BJ (cell line): ENCODE measurements around the gene TSPAN7. TPM values are rescaled to one million over a fixed set of nuclear protein-coding genes. Genes with fewer than 3 reads are reported as not detected.

Experiments
- CTCF ChIA-PET: fragments of 350-600 bp; formaldehyde crosslinking; extraction: SDS; loops from one replicate; lab custom pipeline; 2021; ENCODE audit warnings: antibody characterized with exemption, inconsistent platforms; lab: Yijun Ruan, JAX
- POLR2A ChIA-PET: fragments of 300-600 bp; sonication (Branson Sonifier 250); formaldehyde crosslinking; extraction: SDS; loops from one replicate; lab custom pipeline; 2021; ENCODE audit warnings: antibody characterized with exemption; lab: Charles Lee
- DNase-seq: peaks from one replicate; pipeline ENCODE4 v3.0.0-alpha.2; 2011; ENCODE audit warnings: low read depth
- H3K27me3 ChIP-seq: 2 replicates; pipeline ENCODE4 v1.6.0; 2011; ENCODE audit warnings: low read length; ENCODE audit not compliant: control insufficient read depth, insufficient read depth
- H3K36me3 ChIP-seq: 2 replicates; pipeline ENCODE4 v1.5.1; 2011; ENCODE audit warnings: low read length; ENCODE audit not compliant: control insufficient read depth, insufficient read depth
- H3K4me3 ChIP-seq: 2 replicates; pipeline ENCODE4 v1.5.1; 2011; ENCODE audit warnings: low read depth, mild to moderate bottlenecking, control low read depth, low read length
- polyA plus RNA-seq: library from polyadenylated mRNA; depleted of rRNA; stranded (reverse); fragments of >200 nt; gene quantifications from 2 replicates; pipeline ENCODE4 v1.2.3, GENCODE V29; 2011
- TF ChIP-seq, protein P1 (sequence below): IDR thresholded peaks from 2 replicates; pipeline ENCODE4 v1.5.1; 2011; ENCODE audit warnings: low read depth, mild to moderate bottlenecking, control low read depth, inconsistent platforms, low read length, moderate library complexity; ENCODE audit not compliant: insufficient read depth

Gene TSPAN7
- polyA plus RNA-seq, 1 experiment = not detected

DNA sequence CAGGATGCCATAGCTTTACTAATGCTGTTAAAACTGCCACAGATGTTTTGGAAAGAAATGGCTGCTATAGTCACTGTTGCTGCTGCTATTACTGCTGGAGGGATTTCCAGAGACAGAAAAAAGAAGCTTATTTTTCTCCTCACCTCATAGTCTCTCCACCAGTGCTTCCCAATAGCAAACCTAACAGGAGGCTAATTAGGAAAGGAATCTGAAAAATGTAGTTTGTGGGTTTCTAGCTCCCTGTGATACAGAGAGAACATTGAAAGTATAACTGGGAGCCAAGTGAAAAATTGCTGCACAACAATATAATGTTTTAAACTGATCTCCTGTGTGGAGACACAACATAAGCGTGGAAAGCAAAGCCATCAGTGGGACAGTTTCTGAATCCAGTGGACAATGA is 8.6 kb upstream of the TSPAN7 start:
- H3K36me3 ChIP-seq = no peaks in the 10 kb centered on the region
- DNase-seq = no peak
- no peak overlapping the region for H3K4me3 ChIP-seq
- ChIA-PET CTCF (no interaction called here), POLR2A (no interaction called here)
- H3K27me3 ChIP-seq = no peaks in the 10 kb centered on the region
- TF ChIP-seq, protein P1, sequence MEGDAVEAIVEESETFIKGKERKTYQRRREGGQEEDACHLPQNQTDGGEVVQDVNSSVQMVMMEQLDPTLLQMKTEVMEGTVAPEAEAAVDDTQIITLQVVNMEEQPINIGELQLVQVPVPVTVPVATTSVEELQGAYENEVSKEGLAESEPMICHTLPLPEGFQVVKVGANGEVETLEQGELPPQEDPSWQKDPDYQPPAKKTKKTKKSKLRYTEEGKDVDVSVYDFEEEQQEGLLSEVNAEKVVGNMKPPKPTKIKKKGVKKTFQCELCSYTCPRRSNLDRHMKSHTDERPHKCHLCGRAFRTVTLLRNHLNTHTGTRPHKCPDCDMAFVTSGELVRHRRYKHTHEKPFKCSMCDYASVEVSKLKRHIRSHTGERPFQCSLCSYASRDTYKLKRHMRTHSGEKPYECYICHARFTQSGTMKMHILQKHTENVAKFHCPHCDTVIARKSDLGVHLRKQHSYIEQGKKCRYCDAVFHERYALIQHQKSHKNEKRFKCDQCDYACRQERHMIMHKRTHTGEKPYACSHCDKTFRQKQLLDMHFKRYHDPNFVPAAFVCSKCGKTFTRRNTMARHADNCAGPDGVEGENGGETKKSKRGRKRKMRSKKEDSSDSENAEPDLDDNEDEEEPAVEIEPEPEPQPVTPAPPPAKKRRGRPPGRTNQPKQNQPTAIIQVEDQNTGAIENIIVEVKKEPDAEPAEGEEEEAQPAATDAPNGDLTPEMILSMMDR = no peak

DNA sequence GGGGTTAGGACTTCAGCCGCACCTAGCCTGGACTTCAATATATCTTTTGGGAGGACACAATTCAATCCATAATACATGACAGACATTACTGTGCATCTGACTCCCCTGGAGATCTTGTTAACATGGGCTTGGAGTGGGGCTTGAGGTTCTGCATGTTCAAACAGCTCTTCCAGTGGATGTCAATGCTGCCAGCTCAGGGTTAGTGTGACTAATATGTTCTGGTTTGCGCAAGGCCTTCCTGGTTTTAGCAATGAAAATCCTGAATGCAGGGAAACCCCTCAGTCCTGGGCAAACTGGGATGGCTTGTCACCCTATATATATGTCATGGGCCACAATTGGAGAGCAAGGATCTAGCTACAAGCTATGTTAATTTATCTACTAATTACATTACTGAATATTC is 2.7 kb upstream of the TSPAN7 start:
- POLR2A ChIA-PET = no interaction called here
- CTCF ChIA-PET = no interaction called here
- DNase-seq = no peak

DNA sequence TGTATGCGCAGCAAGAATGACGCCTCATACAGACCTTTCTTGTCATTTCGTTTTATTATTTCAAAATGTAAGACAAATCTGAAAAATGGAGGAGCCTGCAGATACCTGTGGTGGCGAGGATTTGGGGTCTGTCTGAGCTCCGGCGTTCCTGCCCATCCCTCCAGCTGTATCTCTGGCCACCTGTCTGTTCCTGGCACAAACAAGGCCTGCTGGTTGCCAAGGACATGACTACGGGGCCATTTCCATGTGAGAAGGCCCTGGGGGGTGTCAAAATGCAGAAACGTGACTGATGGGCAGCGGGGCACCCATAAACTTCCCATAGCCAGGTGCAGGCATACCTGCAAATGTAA is 591 bp upstream of the TSPAN7 start:
- DNase-seq = no peak
- TF ChIP-seq, protein P1 = no peak
- Histone ChIP-seq H3K36me3 (no peaks in the 10 kb centered on the region), H3K27me3 (peaks cover 2% of the 10 kb centered on the region; the same call in 1 of the 2 replicates), H3K4me3 (peak overlapping the region; percentile 43)
- ChIA-PET POLR2A (no interaction called here), CTCF (no interaction called here)

More for the DNA sequence above, 2.7 kb upstream of the TSPAN7 start:
- H3K27me3 ChIP-seq = peaks cover 2% of the 10 kb centered on the region; the same call in 1 of the 2 replicates
- TF ChIP-seq, protein P1 = no peak
- no peaks in the 10 kb centered on the region for H3K36me3 ChIP-seq
- no peak overlapping the region for H3K4me3 ChIP-seq

DNA sequence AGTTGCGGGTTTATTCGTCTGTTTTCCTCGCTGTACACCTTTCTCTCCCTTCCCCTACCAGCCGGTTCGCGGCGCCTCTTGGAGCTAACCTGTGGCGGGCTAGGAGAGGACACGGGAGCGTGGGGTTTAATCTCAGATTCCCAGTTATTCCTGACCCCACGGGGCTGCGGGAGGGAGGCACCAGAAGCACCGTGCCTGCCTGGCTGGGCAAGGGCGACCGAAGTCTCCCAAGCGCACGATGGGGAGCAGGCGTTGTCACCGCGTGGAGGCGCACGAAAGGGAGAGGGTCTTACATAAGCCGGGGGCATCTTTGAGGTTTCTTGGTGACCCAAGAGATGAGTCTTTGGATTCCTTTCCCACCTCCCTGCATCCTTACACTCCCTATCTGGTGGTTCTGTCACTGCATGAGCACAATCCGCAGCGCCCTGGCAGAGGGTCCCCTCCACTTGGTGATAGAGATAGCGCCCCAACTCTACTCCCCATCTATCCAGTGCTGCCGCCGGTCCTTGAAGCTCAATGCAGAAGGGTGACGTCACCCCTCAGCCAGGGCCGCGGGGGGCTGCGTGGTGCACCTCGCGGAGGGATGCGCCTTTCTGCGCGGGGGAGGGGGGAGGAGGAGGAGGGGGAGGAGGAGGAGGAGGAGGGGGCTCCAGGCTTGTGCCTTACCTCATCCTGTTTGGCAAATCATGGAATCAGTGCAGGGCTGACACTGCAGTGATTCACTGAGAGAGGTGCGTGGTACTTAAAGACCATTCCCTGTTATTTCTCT is 793 bp downstream of the TSPAN7 start:
- ChIA-PET POLR2A (no interaction called here), CTCF (no interaction called here)
- no peak for DNase-seq
- Histone ChIP-seq H3K4me3 (no peak overlapping the region; the same call in 1 of the 2 replicates), H3K27me3 (peaks cover 2% of the 10 kb centered on the region; the same call in 1 of the 2 replicates), H3K36me3 (no peaks in the 10 kb centered on the region)
- TF ChIP-seq, protein P1 = no peak

DNA sequence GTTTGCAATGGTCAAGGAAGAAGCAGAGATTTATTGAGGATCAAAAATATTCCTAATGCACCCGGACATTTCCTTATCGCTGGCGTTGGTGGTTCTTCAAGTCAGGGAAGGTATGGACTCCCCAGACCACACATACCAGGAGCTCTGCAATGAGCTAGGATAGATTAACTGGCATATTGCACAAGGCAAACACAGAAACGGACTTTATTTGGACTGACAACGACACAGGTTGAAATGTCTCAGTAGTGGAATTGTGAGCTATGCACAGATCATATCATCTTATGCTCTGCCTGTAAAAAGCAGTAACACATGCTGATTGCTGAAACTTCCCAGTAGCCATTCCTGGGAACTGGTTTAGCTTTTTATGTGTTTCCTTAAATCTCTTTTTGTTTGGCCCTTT is 1.7 kb downstream of the TSPAN7 start:
- no peak for DNase-seq
- H3K36me3 ChIP-seq = no peaks in the 10 kb centered on the region
- peaks cover 2% of the 10 kb centered on the region; the same call in 1 of the 2 replicates for H3K27me3 ChIP-seq
- ChIA-PET CTCF (no interaction called here), POLR2A (no interaction called here)
- H3K4me3 ChIP-seq = no peak overlapping the region
- TF ChIP-seq, protein P1 = no peak
